Endothelial cell of umbilical vein (primary cell): ENCODE results near the gene COL18A1.

Source experiments
- EZH2 ChIP-seq: IDR thresholded peaks from 2 replicates; pipeline ENCODE4 v1.6.1; 2012; ENCODE audit warnings: borderline replicate concordance, low read depth, mild to moderate bottlenecking, moderate library complexity, low read length, inconsistent platforms; ENCODE audit not compliant: severe bottlenecking
- FOS ChIP-seq: IDR thresholded peaks from 2 replicates; pipeline ENCODE4 v1.6.1; 2011; ENCODE audit warnings: mild to moderate bottlenecking, low read length, moderate library complexity, borderline replicate concordance; ENCODE audit not compliant: insufficient read depth
- MYC ChIP-seq: IDR thresholded peaks from one replicate; pipeline ENCODE4 v1.6.1; 2011; ENCODE audit warnings: mild to moderate bottlenecking, low read depth, low read length
- POLR2A ChIP-seq: IDR thresholded peaks from 2 replicates; pipeline ENCODE4 v1.6.1; 2012; ENCODE audit warnings: low read depth, mild to moderate bottlenecking, control low read depth, low read length
- POLR2AphosphoS5 ChIP-seq: IDR thresholded peaks from 2 replicates; pipeline ENCODE4 v1.6.1; 2012; ENCODE audit warnings: low read depth, mild to moderate bottlenecking, control low read depth, low read length, moderate library complexity; ENCODE audit not compliant: insufficient read depth
- TF ChIP-seq, protein P1 (sequence below), 2 donors: IDR thresholded peaks; 1 replicate in 1 of 2; 2 replicates in 1 of 2; pipeline ENCODE4 v1.5.1; 2011; ENCODE audit warnings: low read length in 2 of 2, mild to moderate bottlenecking in 2 of 2, moderate library complexity in 2 of 2, control low read depth in 1 of 2, inconsistent platforms in 1 of 2, low read depth in 1 of 2; ENCODE audit not compliant: insufficient read depth in 1 of 2; ENCODE audit errors: extremely low read depth in 1 of 2

DNA sequence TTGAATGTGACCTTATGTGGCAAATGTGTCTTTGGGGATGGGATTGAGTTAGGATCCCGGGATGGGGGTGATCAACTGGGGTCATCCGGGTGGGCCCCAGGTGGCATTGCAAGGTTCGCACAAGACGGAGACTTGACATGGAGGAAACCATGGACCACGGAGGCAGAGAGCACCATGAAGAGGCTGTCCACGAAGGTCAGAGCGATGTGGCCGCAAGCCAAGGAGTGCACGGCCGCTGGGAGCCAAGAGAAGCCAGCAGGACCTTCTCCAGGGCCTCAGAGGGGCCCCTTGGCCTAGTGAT, 22.3 kb upstream of the COL18A1 start:
- TF ChIP-seq POLR2A (no peak), EZH2 (no peak), FOS (no peak), MYC (no peak), POLR2AphosphoS5 (no peak)
- TF ChIP-seq, protein P1, sequence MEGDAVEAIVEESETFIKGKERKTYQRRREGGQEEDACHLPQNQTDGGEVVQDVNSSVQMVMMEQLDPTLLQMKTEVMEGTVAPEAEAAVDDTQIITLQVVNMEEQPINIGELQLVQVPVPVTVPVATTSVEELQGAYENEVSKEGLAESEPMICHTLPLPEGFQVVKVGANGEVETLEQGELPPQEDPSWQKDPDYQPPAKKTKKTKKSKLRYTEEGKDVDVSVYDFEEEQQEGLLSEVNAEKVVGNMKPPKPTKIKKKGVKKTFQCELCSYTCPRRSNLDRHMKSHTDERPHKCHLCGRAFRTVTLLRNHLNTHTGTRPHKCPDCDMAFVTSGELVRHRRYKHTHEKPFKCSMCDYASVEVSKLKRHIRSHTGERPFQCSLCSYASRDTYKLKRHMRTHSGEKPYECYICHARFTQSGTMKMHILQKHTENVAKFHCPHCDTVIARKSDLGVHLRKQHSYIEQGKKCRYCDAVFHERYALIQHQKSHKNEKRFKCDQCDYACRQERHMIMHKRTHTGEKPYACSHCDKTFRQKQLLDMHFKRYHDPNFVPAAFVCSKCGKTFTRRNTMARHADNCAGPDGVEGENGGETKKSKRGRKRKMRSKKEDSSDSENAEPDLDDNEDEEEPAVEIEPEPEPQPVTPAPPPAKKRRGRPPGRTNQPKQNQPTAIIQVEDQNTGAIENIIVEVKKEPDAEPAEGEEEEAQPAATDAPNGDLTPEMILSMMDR (IDR thresholded peaks at IDR 0.05; ENCODE audit: extremely low read depth in 1 of 2, insufficient read depth in 1 of 2, low read depth in 1 of 2, low read length in 2 of 2), result no peak
